ENCODE results near the gene ARL15. TPM values are rescaled to one million over a fixed set of nuclear protein-coding genes. Genes with fewer than 3 reads are reported as not detected.
A peak's percentile ranks its signal among the peaks of the same experiment; 100 is the strongest.

Gene ARL15
- total and polyA plus RNA-seq, 2 donors = 25.4 to 91.4 TPM

DNA sequence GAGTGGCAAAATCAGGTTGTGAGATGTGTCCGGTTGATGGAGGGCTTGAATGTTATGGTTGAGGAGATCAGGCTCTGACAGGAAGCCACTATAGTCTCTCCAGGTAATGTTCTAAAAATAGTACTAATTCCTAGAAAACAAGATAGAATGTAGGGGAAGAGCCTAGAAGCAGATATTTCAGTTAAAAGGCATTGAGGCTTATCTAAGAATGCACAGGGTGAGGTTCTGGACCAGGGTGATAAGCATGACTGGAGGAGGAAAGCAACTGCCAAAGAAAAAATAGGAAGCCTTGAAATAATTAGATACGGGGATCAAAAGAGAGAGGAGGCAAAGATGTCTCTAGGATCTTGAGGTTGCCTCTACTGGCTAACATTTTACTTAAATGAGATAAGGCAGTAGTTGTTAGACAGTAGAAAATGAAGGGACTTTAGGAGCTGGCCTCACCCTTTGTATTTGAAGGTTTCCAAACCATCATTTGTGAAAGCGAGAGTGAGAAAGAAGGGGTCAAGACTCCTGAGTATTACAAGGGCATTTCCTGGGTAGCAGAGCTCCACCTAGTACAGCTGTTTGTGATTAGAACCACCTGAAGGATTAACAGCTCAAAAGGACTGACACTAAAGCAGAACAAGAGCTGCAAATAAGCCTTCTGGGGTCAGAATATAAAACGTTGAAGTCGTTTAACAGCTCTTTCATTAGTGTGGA, 15.4 kb upstream of the ARL15 start:
- Histone ChIP-seq H3K4me3 (ENCODE audit: low read depth, low read length) (no peak overlapping the region), H3K27ac (ENCODE audit: low read depth) (no peak overlapping the region), H3K36me3 (ENCODE audit: insufficient read depth) (no peaks in the 10 kb centered on the region), H3K4me1 (ENCODE audit: insufficient read depth) (peaks cover 1% of the 10 kb centered on the region)
- 43% methylated on average over 5 of the region's 5 CpGs for WGBS
- DNase-seq (ENCODE audit: extremely low spot score) = no peak

DNA sequence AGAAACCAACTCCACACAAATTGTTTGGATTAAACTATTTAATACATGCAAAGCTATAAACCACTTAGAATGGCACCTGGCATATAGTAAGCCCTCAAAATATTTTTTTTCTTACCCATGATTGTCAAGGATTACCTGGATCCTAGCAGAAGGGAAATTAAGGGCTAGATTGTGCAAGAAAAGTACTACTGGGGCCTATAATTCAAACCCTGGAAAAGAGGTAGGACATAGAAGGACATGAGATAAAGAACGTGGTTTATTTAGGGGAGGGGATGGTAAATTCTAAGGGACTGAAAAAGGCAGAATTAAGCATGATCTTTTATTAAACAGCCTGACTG, 14.9 kb upstream of the ARL15 start:
- 80% methylated on average over 1 of the region's 1 CpG for WGBS
- no peak overlapping the region for H3K27ac ChIP-seq (ENCODE audit: low read depth)
- no peak for DNase-seq (ENCODE audit: extremely low spot score)
- no peaks in the 10 kb centered on the region for H3K36me3 ChIP-seq (ENCODE audit: insufficient read depth)
- no peak overlapping the region for H3K4me3 ChIP-seq (ENCODE audit: low read depth, low read length)
- H3K4me1 ChIP-seq (ENCODE audit: insufficient read depth) = peaks cover 1% of the 10 kb centered on the region

GRCh38 chr5:54324651-54325271, 14.4 kb upstream of the ARL15 start:
- Histone ChIP-seq H3K27ac (ENCODE audit: low read depth) (no peak overlapping the region), H3K4me3 (ENCODE audit: low read depth, low read length) (no peak overlapping the region), H3K4me1 (ENCODE audit: insufficient read depth) (no peaks in the 10 kb centered on the region), H3K36me3 (ENCODE audit: insufficient read depth) (no peaks in the 10 kb centered on the region)
- DNase-seq (ENCODE audit: extremely low spot score) = no peak
- WGBS = 72% methylated on average over 7 of the region's 7 CpGs

- no peaks in the 10 kb centered on the region for H3K36me3 ChIP-seq (ENCODE audit: insufficient read depth)
- no peaks in the 10 kb centered on the region for H3K4me1 ChIP-seq (ENCODE audit: insufficient read depth)
- WGBS = 63% methylated on average over 2 of the region's 2 CpGs
- no peak overlapping the region for H3K4me3 ChIP-seq (ENCODE audit: low read depth, low read length)
- no peak overlapping the region for H3K27ac ChIP-seq (ENCODE audit: low read depth)
- no peak for DNase-seq (ENCODE audit: extremely low spot score)
These were observed 13.1 kb upstream of the ARL15 start for GRCh38 chr5:54323495-54323894.

DNA sequence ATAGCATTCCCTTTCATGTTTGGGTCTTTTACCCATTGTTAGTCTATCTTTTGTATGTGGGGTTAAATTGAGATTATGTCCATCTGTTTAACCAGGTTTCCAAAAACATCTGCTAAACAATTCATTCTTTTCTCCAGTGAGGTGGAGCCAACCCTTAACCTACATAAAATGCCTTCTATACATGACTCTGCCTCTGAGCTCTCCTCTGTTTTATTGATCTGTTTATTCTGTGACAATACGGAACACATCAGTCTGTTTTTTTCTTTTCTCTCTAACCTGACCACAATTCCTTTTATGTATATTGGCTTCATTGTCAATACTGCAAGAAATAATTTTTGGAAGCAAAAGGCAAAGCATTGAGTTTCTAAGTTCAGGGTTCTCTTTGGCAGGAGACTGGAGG, 9.9 kb upstream of the ARL15 start:
- no peaks in the 10 kb centered on the region for H3K36me3 ChIP-seq (ENCODE audit: insufficient read depth)
- no peak overlapping the region for H3K4me3 ChIP-seq (ENCODE audit: low read depth, low read length)
- no peak for DNase-seq (ENCODE audit: extremely low spot score)
- H3K4me1 ChIP-seq (ENCODE audit: insufficient read depth) = no peaks in the 10 kb centered on the region
- no peak overlapping the region for H3K27ac ChIP-seq (ENCODE audit: low read depth)
- 87% methylated on average over 1 of the region's 1 CpG for WGBS

GRCh38 chr5:54317511-54318260, 7.3 kb upstream of the ARL15 start:
- Histone ChIP-seq H3K27ac (ENCODE audit: low read depth) (no peak overlapping the region), H3K36me3 (ENCODE audit: insufficient read depth) (no peaks in the 10 kb centered on the region), H3K4me1 (ENCODE audit: insufficient read depth) (no peaks in the 10 kb centered on the region), H3K4me3 (ENCODE audit: low read depth, low read length) (no peak overlapping the region)
- WGBS = 80% methylated on average over 5 of the region's 5 CpGs
- no peak for DNase-seq (ENCODE audit: extremely low spot score)

DNA sequence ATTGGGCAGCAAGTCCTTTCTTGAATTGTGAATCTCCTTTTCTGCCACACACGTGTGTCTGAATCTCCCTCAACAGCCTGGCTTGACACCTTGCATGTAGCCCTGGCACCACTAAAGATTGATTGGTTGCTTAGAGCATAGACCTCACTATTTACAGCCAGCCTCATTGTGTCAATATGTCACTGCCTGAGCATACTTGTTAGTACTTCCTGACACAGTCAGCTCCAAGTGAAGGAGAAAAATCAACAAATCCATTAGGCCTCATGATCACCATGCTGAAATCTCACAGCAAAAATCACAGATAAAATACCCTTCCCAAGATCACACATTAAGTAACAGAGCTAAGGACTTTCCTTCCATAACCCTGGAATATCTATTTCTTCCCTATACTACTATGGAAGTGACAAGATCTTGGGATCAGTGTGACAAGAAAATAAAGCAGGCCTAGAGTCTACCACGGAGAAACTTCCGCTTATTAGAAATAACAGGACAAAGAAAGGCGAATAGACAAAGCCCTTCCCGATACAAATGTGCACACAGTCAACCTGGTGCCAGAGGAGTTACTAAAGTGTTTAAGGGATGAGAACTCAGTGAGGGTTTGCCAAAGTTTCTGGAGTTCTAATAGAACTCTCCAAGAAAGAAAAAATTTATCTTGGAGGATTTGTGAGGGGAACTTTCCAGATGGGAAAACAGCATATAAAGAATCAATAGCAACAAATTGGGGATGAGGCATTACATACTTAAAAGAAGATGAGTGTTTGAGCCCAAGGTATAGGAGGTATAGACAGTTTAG, 5.6 kb upstream of the ARL15 start:
- H3K4me1 ChIP-seq (ENCODE audit: insufficient read depth) = no peaks in the 10 kb centered on the region
- no peak for DNase-seq (ENCODE audit: extremely low spot score)
- H3K4me3 ChIP-seq (ENCODE audit: low read depth, low read length) = no peak overlapping the region
- no peaks in the 10 kb centered on the region for H3K36me3 ChIP-seq (ENCODE audit: insufficient read depth)
- H3K27ac ChIP-seq (ENCODE audit: low read depth) = no peak overlapping the region
- 81% methylated on average over 5 of the region's 5 CpGs for WGBS

- WGBS = 82% methylated on average over 7 of the region's 7 CpGs
These were observed 3.2 kb upstream of the ARL15 start for GRCh38 chr5:54313311-54314270.

GRCh38 chr5:54312499-54312898, 2.1 kb upstream of the ARL15 start:
- no peak for DNase-seq (ENCODE audit: extremely low spot score)

More at GRCh38 chr5:54313311-54314270, 3.2 kb upstream of the ARL15 start:
- Histone ChIP-seq H3K27ac (ENCODE audit: low read depth) (no peak overlapping the region), H3K36me3 (ENCODE audit: insufficient read depth) (no peaks in the 10 kb centered on the region), H3K4me1 (ENCODE audit: insufficient read depth) (no peaks in the 10 kb centered on the region), H3K4me3 (ENCODE audit: low read depth, low read length) (no peak overlapping the region)
- no peak for DNase-seq (ENCODE audit: extremely low spot score)

GRCh38 chr5:54311176-54311677, 854 bp upstream of the ARL15 start:
- peak overlapping the region; percentile 47 for H3K4me3 ChIP-seq (ENCODE audit: low read depth, low read length)
- WGBS = under 1% methylated on average over 16 of the region's 16 CpGs
- no peaks in the 10 kb centered on the region for H3K4me1 ChIP-seq (ENCODE audit: insufficient read depth)
- H3K27ac ChIP-seq (ENCODE audit: low read depth) = no peak overlapping the region
- DNase-seq (ENCODE audit: extremely low spot score) = no peak
- no peaks in the 10 kb centered on the region for H3K36me3 ChIP-seq (ENCODE audit: insufficient read depth)

More at GRCh38 chr5:54312499-54312898, 2.1 kb upstream of the ARL15 start:
- H3K4me1 ChIP-seq (ENCODE audit: insufficient read depth) = no peaks in the 10 kb centered on the region
- 89% methylated on average over 3 of the region's 3 CpGs for WGBS
- no peaks in the 10 kb centered on the region for H3K36me3 ChIP-seq (ENCODE audit: insufficient read depth)
- H3K27ac ChIP-seq (ENCODE audit: low read depth) = no peak overlapping the region
- H3K4me3 ChIP-seq (ENCODE audit: low read depth, low read length) = no peak overlapping the region

- under 1% methylated on average over 39 of the region's 39 CpGs for WGBS
- H3K4me1 ChIP-seq (ENCODE audit: insufficient read depth) = no peaks in the 10 kb centered on the region
- no peaks in the 10 kb centered on the region for H3K36me3 ChIP-seq (ENCODE audit: insufficient read depth)
- H3K4me3 ChIP-seq (ENCODE audit: low read depth, low read length) = peak overlapping the region; percentile 84
- DNase-seq (ENCODE audit: extremely low spot score) = peak; percentile 10
- H3K27ac ChIP-seq (ENCODE audit: low read depth) = no peak overlapping the region
These were observed 511 bp downstream of the ARL15 start for GRCh38 chr5:54309691-54310432.

- Histone ChIP-seq H3K36me3 (ENCODE audit: insufficient read depth) (no peaks in the 10 kb centered on the region), H3K27ac (ENCODE audit: low read depth) (no peak overlapping the region), H3K4me3 (ENCODE audit: low read depth, low read length) (peak overlapping the region; percentile 84), H3K4me1 (ENCODE audit: insufficient read depth) (no peaks in the 10 kb centered on the region)
- WGBS = 11% methylated on average over 10 of the region's 10 CpGs
- no peak for DNase-seq (ENCODE audit: extremely low spot score)
These were observed 1.1 kb downstream of the ARL15 start for GRCh38 chr5:54309276-54309675.
